Right lobe of liver (tissue), 4 donors: Measurements from ENCODE around the gene PTPRR.

ENCODE experiments used
- CTCF ChIP-seq, 4 donors: fragments of 200-600 bp in 3 of 4; fragments of 450-650 bp in 1 of 4; IDR thresholded peaks; one replicate each; pipeline versions ENCODE4 v1.5.1 to v1.8.0; 2016 to 2022; ENCODE audit warnings: antibody characterized with exemption in 4 of 4, mild to moderate bottlenecking in 2 of 4
- POLR2A ChIP-seq: fragments of 450-650 bp; IDR thresholded peaks from one replicate; pipeline ENCODE4 v1.6.1; 2017; ENCODE audit warnings: antibody characterized with exemption, mild to moderate bottlenecking
- donor health status: DM: no; HTN: no; CAD: no.
- donor health status: DM: no; HTN: no; CAD: no.
- donor health status: DM: no; HTN: yes; CAD: no.

- TF ChIP-seq POLR2A: no peak
- TF ChIP-seq CTCF (IDR thresholded peaks at IDR 0.05): no peak
These were observed 321.9 kb downstream of the PTPRR start for GRCh38 chr12:70598467-70599193.
